WTC11 (cell line): ENCODE measurements around the gene RAB24. TPM values are rescaled to one million over a fixed set of nuclear protein-coding genes. Genes with fewer than 3 reads are reported as not detected.
A peak's percentile ranks its signal among the peaks of the same experiment; 100 is the strongest.

ENCODE experiments used
- ATAC-seq: fragments of 200-7000 bp; cut with Tn5 transposase; 2 replicates; pipeline ENCODE4 v1.10.0; 2021; ENCODE audit warnings: mild to moderate bottlenecking, moderate library complexity
- CTCF ChIA-PET: fragments of 300-600 bp; sonication (Branson Sonifier 250); formaldehyde crosslinking; loops from one replicate; lab custom pipeline; 2021; ENCODE audit warnings: antibody characterized with exemption; lab: Charles Lee
- POLR2A ChIA-PET: fragments of 350-600 bp; sonication (Branson Sonifier 250); formaldehyde crosslinking; loops from one replicate; lab custom pipeline; 2021; ENCODE audit warnings: antibody characterized with exemption; lab: Charles Lee
- DNase-seq: peaks from one replicate; pipeline ENCODE4 v3.0.0; 2021; ENCODE audit warnings: low spot score
- H3K27ac Mint-ChIP-seq: 2 replicates; pipeline ENCODE4 v1.8.0; 2021; ENCODE audit warnings: mixed read lengths
- H3K27me3 Mint-ChIP-seq: 2 replicates; pipeline ENCODE4 v1.8.0; 2021; ENCODE audit warnings: low read depth, mild to moderate bottlenecking, moderate library complexity, mixed read lengths
- H3K36me3 Mint-ChIP-seq: 2 replicates; pipeline ENCODE4 v1.8.0; 2021; ENCODE audit warnings: mixed read lengths
- H3K4me1 Mint-ChIP-seq: 2 replicates; pipeline ENCODE4 v1.8.0; 2022; ENCODE audit warnings: mixed read lengths
- H3K4me3 Mint-ChIP-seq: 2 replicates; pipeline ENCODE4 v1.8.0; 2021; ENCODE audit warnings: mild to moderate bottlenecking, moderate library complexity, mixed read lengths
- H3K9me3 Mint-ChIP-seq: 2 replicates; pipeline ENCODE4 v1.8.0; 2021; ENCODE audit warnings: mixed read lengths
- ARID4B ChIP-seq: sonication (generic); formaldehyde crosslinking; IDR thresholded peaks from 2 replicates; pipeline ENCODE4 v1.8.0; 2023; ENCODE audit warnings: missing genetic modification reagents, mild to moderate bottlenecking, borderline replicate concordance
- ATF2 ChIP-seq: sonication (generic); formaldehyde crosslinking; IDR thresholded peaks from 2 replicates; pipeline ENCODE4 v1.8.1; 2022; ENCODE audit warnings: low read depth, missing genetic modification reagents, borderline replicate concordance
- CBFB ChIP-seq: sonication (generic); formaldehyde crosslinking; IDR thresholded peaks from 2 replicates; pipeline ENCODE4 v1.8.1; 2022; ENCODE audit warnings: mild to moderate bottlenecking, low read depth, missing genetic modification reagents
- ELF4 ChIP-seq: sonication (generic); formaldehyde crosslinking; IDR thresholded peaks from 2 replicates; pipeline ENCODE4 v1.8.1; 2022; ENCODE audit warnings: low read depth, mild to moderate bottlenecking, moderate library complexity, missing genetic modification reagents
- ETV6 ChIP-seq: sonication (generic); formaldehyde crosslinking; IDR thresholded peaks from 2 replicates; pipeline ENCODE4 v1.8.1; 2022; ENCODE audit warnings: mild to moderate bottlenecking, missing genetic modification reagents
- GRHL2 ChIP-seq: fragments of 250-450 bp; sonication (Bioruptor Pico); IDR thresholded peaks from 2 replicates; pipeline ENCODE4 v1.8.0; 2022; ENCODE audit warnings: mild to moderate bottlenecking, moderate library complexity; ENCODE audit not compliant: insufficient replicate concordance, severe bottlenecking
- HMGA2 ChIP-seq: fragments of 250-450 bp; sonication (Bioruptor Pico); IDR thresholded peaks from 2 replicates; pipeline ENCODE4 v1.4.0; 2021; ENCODE audit warnings: mild to moderate bottlenecking, moderate library complexity
- IRF1 ChIP-seq: sonication (generic); formaldehyde crosslinking; IDR thresholded peaks from 2 replicates; pipeline ENCODE4 v1.8.0; 2023; ENCODE audit warnings: missing genetic modification reagents
- MAX ChIP-seq: sonication (generic); formaldehyde crosslinking; IDR thresholded peaks from 2 replicates; pipeline ENCODE4 v1.8.0; 2022; ENCODE audit warnings: mild to moderate bottlenecking, missing genetic modification reagents
- MLX ChIP-seq: sonication (generic); formaldehyde crosslinking; IDR thresholded peaks from 2 replicates; pipeline ENCODE4 v1.8.1; 2023; ENCODE audit warnings: mild to moderate bottlenecking, missing genetic modification reagents, moderate library complexity
- MXD4 ChIP-seq: fragments of 250-450 bp; sonication (Bioruptor Pico); IDR thresholded peaks from 2 replicates; pipeline ENCODE4 v1.8.0; 2021; ENCODE audit warnings: mild to moderate bottlenecking, moderate library complexity, borderline replicate concordance
- NR1H2 ChIP-seq: sonication (generic); formaldehyde crosslinking; IDR thresholded peaks from 2 replicates; pipeline ENCODE4 v1.9.0; 2021; ENCODE audit warnings: mild to moderate bottlenecking, moderate library complexity, missing genetic modification reagents
- NR3C1 ChIP-seq: sonication (generic); formaldehyde crosslinking; conservative IDR thresholded peaks from 2 replicates; pipeline ENCODE4 v1.8.1; 2023; ENCODE audit warnings: low read depth, mild to moderate bottlenecking, missing genetic modification reagents
- PRRX2 ChIP-seq: fragments of 250-450 bp; sonication (Bioruptor Pico); IDR thresholded peaks from 2 replicates; pipeline ENCODE4 v1.8.0; 2021; ENCODE audit warnings: mild to moderate bottlenecking
- SP1 ChIP-seq: sonication (generic); formaldehyde crosslinking; conservative IDR thresholded peaks from 2 replicates; pipeline ENCODE4 v1.8.1; 2022; ENCODE audit warnings: missing genetic modification reagents
- STAT6 ChIP-seq: sonication (generic); formaldehyde crosslinking; conservative IDR thresholded peaks from 2 replicates; pipeline ENCODE4 v1.8.1; 2023; ENCODE audit warnings: mild to moderate bottlenecking, low read depth, missing genetic modification reagents, moderate library complexity
- TP53 ChIP-seq: sonication (generic); formaldehyde crosslinking; IDR thresholded peaks from 2 replicates; pipeline ENCODE4 v1.8.1; 2023; ENCODE audit warnings: mild to moderate bottlenecking, missing genetic modification reagents
- ZNF263 ChIP-seq: sonication (generic); formaldehyde crosslinking; IDR thresholded peaks from 2 replicates; pipeline ENCODE4 v1.8.1; 2022; ENCODE audit warnings: low read depth, mild to moderate bottlenecking, moderate library complexity, missing genetic modification reagents
- ZNF512 ChIP-seq: sonication (generic); formaldehyde crosslinking; IDR thresholded peaks from 2 replicates; pipeline ENCODE4 v1.8.1; 2022; ENCODE audit warnings: missing genetic modification reagents, borderline replicate concordance
- total RNA-seq: library from RNA; stranded (reverse); gene quantifications from 3 replicates; pipeline ENCODE4 v1.2.3, GENCODE V29; 2021

The RAB24 gene
- total RNA-seq, 1 experiment from 2014 or later: 37.0 TPM

- TF ChIP-seq NR1H2 (no peak), MXD4 (CRISPR knock-in tag) (no peak), NR3C1 (CRISPR knock-in tag) (no peak), HMGA2 (CRISPR knock-in tag) (no peak), SP1 (CRISPR knock-in tag) (no peak), ATF2 (no peak), IRF1 (CRISPR knock-in tag) (no peak), ZNF263 (no peak), ELF4 (CRISPR knock-in tag) (no peak), TP53 (CRISPR knock-in tag) (no peak), ARID4B (CRISPR knock-in tag) (no peak), GRHL2 (CRISPR knock-in tag) (no peak), ZNF512 (CRISPR knock-in tag) (no peak), CBFB (CRISPR knock-in tag) (no peak), PRRX2 (CRISPR knock-in tag) (no peak), MAX (no peak), ETV6 (CRISPR knock-in tag) (no peak), STAT6 (CRISPR knock-in tag) (no peak), MLX (CRISPR knock-in tag) (no peak)
- POLR2A ChIA-PET: interaction anchor here (0.9 to 1.1 kb wide), 2 partner anchors 28 to 37 kb away, joined by 3 to 4 read pairs; no protein-coding TSS in a partner anchor
- Mint-ChIP-seq H3K27me3 (no peaks in the 10 kb centered on the region), H3K4me1 (peaks cover 41% of the 10 kb centered on the region), H3K27ac (peak overlapping the region; percentile 97), H3K36me3 (peaks cover 58% of the 10 kb centered on the region), H3K4me3 (no peak overlapping the region), H3K9me3 (no peaks in the 10 kb centered on the region)
- CTCF ChIA-PET: interaction anchor here (0.6 to 2.5 kb wide), 14 partner anchors 8 to 166 kb away, joined by 3 to 23 read pairs (median 5); no protein-coding TSS in a partner anchor
- ATAC-seq (no peak), DNase-seq (no peak)
Observed at GRCh38 chr5:177335701-177336065, 32.2 kb upstream of the RAB24 start.
